GM23338 (cell line): Measurements from ENCODE around the gene ALDH8A1. TPM values are rescaled to one million over a fixed set of nuclear protein-coding genes. Genes with fewer than 3 reads are reported as not detected.

Experiments
- ATAC-seq: fragments of 200-7000 bp; cut with Tn5 transposase; 3 replicates; pipeline ENCODE4 v1.9.1; 2020
- DNase-seq: peaks from one replicate; pipeline ENCODE4 v3.0.0-alpha.2; 2015; ENCODE audit warnings: low spot score
- H2AFZ ChIP-seq: fragments of 200-600 bp; sonication (generic); 2 replicates; pipeline ENCODE4 v1.8.0; 2016; ENCODE audit warnings: antibody characterized with exemption, mild to moderate bottlenecking, moderate library complexity
- H3F3A ChIP-seq: fragments of 200-600 bp; sonication (generic); replicated peaks from 2 replicates; pipeline ENCODE4 v1.8.0; 2017; ENCODE audit warnings: antibody characterized with exemption, mixed run types, low read depth
- H3K27ac ChIP-seq: fragments of 200-600 bp; sonication (generic); 2 replicates; pipeline ENCODE4 v1.6.1; 2016; ENCODE audit warnings: low read depth
- H3K27me3 ChIP-seq: fragments of 200-600 bp; sonication (generic); 2 replicates; pipeline ENCODE4 v1.8.0; 2016; ENCODE audit warnings: mild to moderate bottlenecking, mixed run types, moderate library complexity; ENCODE audit not compliant: insufficient read depth
- H3K36me3 ChIP-seq: fragments of 200-600 bp; sonication (generic); 2 replicates; pipeline ENCODE4 v1.8.0; 2016; ENCODE audit warnings: mild to moderate bottlenecking; ENCODE audit not compliant: insufficient read depth
- H3K4me1 ChIP-seq: fragments of 200-600 bp; sonication (generic); 2 replicates; pipeline ENCODE4 v1.8.0; 2016; ENCODE audit warnings: mild to moderate bottlenecking, moderate library complexity; ENCODE audit not compliant: insufficient read depth
- H3K4me2 ChIP-seq: fragments of 200-600 bp; sonication (generic); 2 replicates; pipeline ENCODE4 v1.7.1; 2017; ENCODE audit warnings: mixed run types
- H3K4me3 ChIP-seq: fragments of 200-600 bp; sonication (generic); 2 replicates; pipeline ENCODE4 v1.6.1; 2016; ENCODE audit warnings: mixed run types
- H3K79me2 ChIP-seq: fragments of 200-600 bp; sonication (generic); replicated peaks from 2 replicates; pipeline ENCODE4 v1.8.0; 2017; ENCODE audit warnings: mild to moderate bottlenecking; ENCODE audit not compliant: insufficient read depth
- H3K9me2 ChIP-seq: fragments of 200-600 bp; sonication (generic); 2 replicates; pipeline ENCODE4 v1.8.0; 2017; ENCODE audit not compliant: insufficient read depth
- H4K20me1 ChIP-seq: fragments of 200-600 bp; sonication (generic); replicated peaks from 2 replicates; pipeline ENCODE4 v1.8.0; 2017; ENCODE audit warnings: mild to moderate bottlenecking; ENCODE audit not compliant: insufficient read depth
- H3K27ac Mint-ChIP-seq: 2 replicates; pipeline ENCODE4 v1.8.0; 2020; ENCODE audit warnings: inconsistent platforms, mild to moderate bottlenecking, moderate library complexity, mixed read lengths
- H3K27me3 Mint-ChIP-seq: 3 replicates; pipeline ENCODE4 v1.8.0; 2022; ENCODE audit warnings: low read depth, mild to moderate bottlenecking, moderate library complexity, mixed read lengths, inconsistent platforms; ENCODE audit not compliant: insufficient read depth, poor library complexity
- H3K36me3 Mint-ChIP-seq: 3 replicates; pipeline ENCODE4 v1.8.0; 2021; ENCODE audit warnings: low read depth, mild to moderate bottlenecking, inconsistent platforms, moderate library complexity, mixed read lengths
- H3K4me1 Mint-ChIP-seq: 3 replicates; pipeline ENCODE4 v1.8.0; 2020; ENCODE audit warnings: mild to moderate bottlenecking, inconsistent platforms, mixed read lengths
- H3K4me3 Mint-ChIP-seq: 3 replicates; pipeline ENCODE4 v1.8.0; 2021; ENCODE audit warnings: moderate library complexity, mild to moderate bottlenecking, inconsistent platforms, mixed read lengths
- H3K9me3 Mint-ChIP-seq: 3 replicates; pipeline ENCODE4 v1.8.0; 2020; ENCODE audit warnings: moderate library complexity, mild to moderate bottlenecking, inconsistent platforms, mixed read lengths
- CTCF ChIP-seq, 2 experiments: fragments of 200-600 bp in 1 of 2; sonication (generic) in 1 of 2; conservative IDR thresholded peaks; 2 replicates each; pipeline versions ENCODE4 v1.5.1 to v1.6.1; 2016 to 2017; ENCODE audit warnings: antibody characterized with exemption in 2 of 2, low read depth in 2 of 2, mild to moderate bottlenecking in 2 of 2, moderate library complexity in 1 of 2
- ETS1 ChIP-seq: IDR thresholded peaks from 2 replicates; pipeline ENCODE4 v1.6.1; 2016; ENCODE audit warnings: antibody characterized with exemption
- EZH2 ChIP-seq: fragments of 200-600 bp; sonication (generic); IDR thresholded peaks from one replicate; pipeline ENCODE4 v1.8.0; 2017; ENCODE audit warnings: antibody characterized with exemption, mild to moderate bottlenecking, low read depth; ENCODE audit not compliant: unreplicated experiment
- EZH2phosphoT487 ChIP-seq: fragments of 200-600 bp; sonication (generic); IDR thresholded peaks from one replicate; pipeline ENCODE4 v1.8.1; 2018; ENCODE audit warnings: antibody characterized with exemption; ENCODE audit not compliant: unreplicated experiment
- JUNB ChIP-seq: IDR thresholded peaks from one replicate; pipeline ENCODE4 v1.6.1; 2016; ENCODE audit warnings: antibody characterized with exemption; ENCODE audit not compliant: unreplicated experiment
- POLR2AphosphoS5 ChIP-seq: IDR thresholded peaks from 2 replicates; pipeline ENCODE4 v1.6.1; 2016; ENCODE audit warnings: antibody characterized with exemption, low read depth
- REST ChIP-seq: IDR thresholded peaks from one replicate; pipeline ENCODE4 v1.6.1; 2018; ENCODE audit warnings: antibody characterized with exemption; ENCODE audit not compliant: unreplicated experiment
- STAT1 ChIP-seq: IDR thresholded peaks from one replicate; pipeline ENCODE4 v1.6.1; 2016; ENCODE audit warnings: antibody characterized with exemption; ENCODE audit not compliant: unreplicated experiment
- ZNF114 ChIP-seq: fragments of 250-450 bp; sonication (Bioruptor Pico); IDR thresholded peaks from 2 replicates; pipeline ENCODE4 v1.5.0; 2020; ENCODE audit warnings: mild to moderate bottlenecking, moderate library complexity
- ZNF462 ChIP-seq: fragments of 250-450 bp; sonication (Bioruptor Pico); IDR thresholded peaks from 2 replicates; pipeline ENCODE4 v1.5.0; 2020; ENCODE audit warnings: mild to moderate bottlenecking, moderate library complexity
- polyA plus RNA-seq: library from polyadenylated mRNA; unstranded; fragments of >200 nt; fragmentation: Nextera tagmentation; extraction: Ambion mirVana; gene quantifications from 2 replicates; pipeline ENCODE4 v1.2.1, GENCODE V29; 2016
- total RNA-seq: library from RNA; depleted of rRNA; stranded (reverse); fragments of >200 nt; shearing (Covaris generic); gene quantifications from 2 replicates; pipeline ENCODE4 v1.2.3, GENCODE V29; 2014

Gene ALDH8A1
- total and polyA plus RNA-seq, 2 experiments from 2014 or later, result not detected

- TF ChIP-seq CTCF (conservative IDR thresholded peaks at IDR 0.05; ENCODE audit: low read depth in 2 of 2) (no peak), ETS1 (no peak), ZNF114 (no peak), STAT1 (no peak)
These were observed 30.9 kb upstream of the ALDH8A1 start (continued) for GRCh38 chr6:134980846-134981245.

GRCh38 chr6:134979142-134979541, 29.2 kb upstream of the ALDH8A1 start:
- TF ChIP-seq CTCF (conservative IDR thresholded peaks at IDR 0.05; ENCODE audit: low read depth in 2 of 2) (no peak), EZH2phosphoT487 (no peak), STAT1 (no peak), POLR2AphosphoS5 (no peak), JUNB (no peak), REST (no peak), ZNF462 (CRISPR knock-in tag) (no peak), EZH2 (no peak), ZNF114 (no peak)
- no peaks in the 10 kb centered on the region for H3K9me3 Mint-ChIP-seq
- Histone ChIP-seq H3K27me3 (no peaks in the 10 kb centered on the region), H2AFZ (no peak overlapping the region), H3K9me2 (no peaks in the 10 kb centered on the region; the same call in 1 of the 2 replicates), H3K79me2 (no peaks in the 10 kb centered on the region), H4K20me1 (no peaks in the 10 kb centered on the region; the same call in 1 of the 2 replicates), H3F3A (no peaks in the 10 kb centered on the region), H3K4me1 (no peaks in the 10 kb centered on the region), H3K4me3 (no peak overlapping the region), H3K4me2 (no peak overlapping the region), H3K36me3 (no peaks in the 10 kb centered on the region; the same call in 1 of the 2 replicates), H3K27ac (no peak overlapping the region)
- H3K4me3 Mint-ChIP-seq, result no peak overlapping the region
- H3K27me3 Mint-ChIP-seq, result no peaks in the 10 kb centered on the region
- no peak for ATAC-seq
- no peak for DNase-seq
- H3K4me1 Mint-ChIP-seq, result no peaks in the 10 kb centered on the region
- no peak overlapping the region for H3K27ac Mint-ChIP-seq
- peaks cover 29% of the 10 kb centered on the region; the same call in 2 of the 3 replicates for H3K36me3 Mint-ChIP-seq
